Astrocyte of the cerebellum (primary cell): ENCODE data around the gene LNX1.
A peak's percentile ranks its signal among the peaks of the same experiment; 100 is the strongest.

ENCODE experiments used
- DNase-seq: peaks from one replicate; pipeline ENCODE4 v3.0.0-alpha.2; 2011; ENCODE audit warnings: low read depth
- H3K4me3 ChIP-seq: 2 replicates; pipeline ENCODE4 v1.5.1; 2011; ENCODE audit warnings: mild to moderate bottlenecking, low read depth, low read length, moderate library complexity
- in situ Hi-C: cut with HindIII; loops from 2 replicates; pipeline ENCODE4 v1.10.0; 2017; ENCODE audit warnings: low sequenced_read_pairs
- TF ChIP-seq, protein P1 (sequence below): IDR thresholded peaks from 2 replicates; pipeline ENCODE4 v1.5.1; 2012; ENCODE audit warnings: low read length, low read depth, moderate library complexity, mild to moderate bottlenecking; ENCODE audit errors: missing control alignments

LNX1 gene

DNA sequence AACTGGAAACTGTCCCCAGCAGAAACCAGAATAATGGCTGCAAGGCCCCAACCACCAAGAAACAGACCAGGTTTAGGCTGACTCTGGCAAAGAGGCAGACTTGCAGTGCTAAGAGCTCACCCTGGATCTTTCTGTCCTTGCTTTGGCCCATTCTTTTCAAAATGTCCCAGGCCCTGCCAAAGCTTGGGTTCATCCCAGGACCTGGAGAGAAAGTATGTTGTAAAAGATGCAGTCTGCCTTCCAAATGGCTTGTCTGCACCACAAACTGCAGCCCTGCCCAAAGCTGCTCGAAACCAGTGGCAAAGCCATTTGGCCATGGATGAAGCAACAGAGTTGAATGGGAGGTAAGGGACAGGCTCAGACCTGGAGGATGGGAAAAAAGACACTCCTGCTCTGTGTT lies 38.0 kb upstream of the LNX1 start:
- in situ Hi-C loops = no loop called here
- no peak for DNase-seq
- H3K4me3 ChIP-seq = no peak overlapping the region
- TF ChIP-seq, protein P1, sequence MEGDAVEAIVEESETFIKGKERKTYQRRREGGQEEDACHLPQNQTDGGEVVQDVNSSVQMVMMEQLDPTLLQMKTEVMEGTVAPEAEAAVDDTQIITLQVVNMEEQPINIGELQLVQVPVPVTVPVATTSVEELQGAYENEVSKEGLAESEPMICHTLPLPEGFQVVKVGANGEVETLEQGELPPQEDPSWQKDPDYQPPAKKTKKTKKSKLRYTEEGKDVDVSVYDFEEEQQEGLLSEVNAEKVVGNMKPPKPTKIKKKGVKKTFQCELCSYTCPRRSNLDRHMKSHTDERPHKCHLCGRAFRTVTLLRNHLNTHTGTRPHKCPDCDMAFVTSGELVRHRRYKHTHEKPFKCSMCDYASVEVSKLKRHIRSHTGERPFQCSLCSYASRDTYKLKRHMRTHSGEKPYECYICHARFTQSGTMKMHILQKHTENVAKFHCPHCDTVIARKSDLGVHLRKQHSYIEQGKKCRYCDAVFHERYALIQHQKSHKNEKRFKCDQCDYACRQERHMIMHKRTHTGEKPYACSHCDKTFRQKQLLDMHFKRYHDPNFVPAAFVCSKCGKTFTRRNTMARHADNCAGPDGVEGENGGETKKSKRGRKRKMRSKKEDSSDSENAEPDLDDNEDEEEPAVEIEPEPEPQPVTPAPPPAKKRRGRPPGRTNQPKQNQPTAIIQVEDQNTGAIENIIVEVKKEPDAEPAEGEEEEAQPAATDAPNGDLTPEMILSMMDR = no peak

DNA sequence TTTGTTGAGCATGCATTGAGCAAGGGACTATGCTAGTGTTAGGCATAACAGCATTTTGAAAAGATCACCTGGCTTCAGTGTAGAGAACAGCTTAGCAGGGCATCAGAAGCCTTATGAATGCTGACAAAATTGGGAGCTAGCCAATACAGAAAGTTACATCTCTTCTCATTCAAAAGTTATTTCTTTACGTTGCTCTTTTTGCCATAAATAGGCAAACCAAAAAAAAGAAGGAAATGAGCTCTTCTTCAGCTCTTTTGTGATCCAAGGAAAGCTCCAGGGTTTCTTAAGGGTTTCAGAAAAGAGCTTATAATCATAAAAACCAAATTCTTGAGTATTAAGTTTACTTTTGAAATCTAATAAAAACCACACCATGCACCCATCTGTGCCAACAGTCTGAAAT lies 35.2 kb upstream of the LNX1 start:
- DNase-seq = no peak
- TF ChIP-seq, protein P1 = no peak
- no peak overlapping the region for H3K4me3 ChIP-seq
- in situ Hi-C loops = no loop called here

DNA sequence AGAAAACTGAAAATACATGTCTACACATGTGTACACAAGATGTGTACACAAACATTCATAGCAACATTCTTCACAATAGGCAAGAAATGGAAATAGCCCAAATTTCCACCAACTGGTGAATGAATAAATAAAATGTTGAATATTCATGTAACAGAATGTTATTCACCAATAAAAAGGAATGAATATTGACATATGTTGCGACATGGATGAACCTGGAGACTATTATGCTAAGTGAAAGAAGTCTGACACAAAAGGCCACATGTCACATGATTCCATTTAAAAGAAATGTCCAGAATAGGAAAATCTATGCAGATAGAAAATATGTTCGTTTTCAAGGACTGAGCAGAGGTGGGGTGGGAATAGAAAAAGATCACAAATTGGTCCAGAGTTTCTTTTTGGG lies 34.6 kb upstream of the LNX1 start:
- DNase-seq = no peak
- TF ChIP-seq, protein P1 = no peak
- in situ Hi-C loops = no loop called here
- no peak overlapping the region for H3K4me3 ChIP-seq

DNA sequence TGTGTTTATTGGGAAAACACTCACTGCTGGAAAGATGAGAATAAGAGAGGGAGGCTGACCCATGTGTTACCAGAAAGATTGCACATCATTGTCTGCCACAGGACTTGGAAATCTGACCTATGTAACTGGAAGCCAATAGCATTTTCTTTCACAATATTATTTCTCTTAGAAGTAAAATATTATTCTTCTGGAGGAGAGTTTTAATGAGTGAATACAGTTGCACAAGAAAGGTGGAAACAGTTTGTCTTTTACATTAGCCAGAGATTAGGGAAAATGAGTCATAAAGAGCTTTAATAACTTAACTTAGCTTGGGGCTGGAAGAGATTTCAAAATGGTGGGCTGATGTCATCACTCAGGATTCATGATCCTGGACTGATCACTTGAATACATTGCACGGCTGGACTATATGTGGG lies 31.5 kb upstream of the LNX1 start:
- no peak for DNase-seq
- TF ChIP-seq, protein P1 = no peak
- H3K4me3 ChIP-seq = no peak overlapping the region
- in situ Hi-C loops = no loop called here

DNA sequence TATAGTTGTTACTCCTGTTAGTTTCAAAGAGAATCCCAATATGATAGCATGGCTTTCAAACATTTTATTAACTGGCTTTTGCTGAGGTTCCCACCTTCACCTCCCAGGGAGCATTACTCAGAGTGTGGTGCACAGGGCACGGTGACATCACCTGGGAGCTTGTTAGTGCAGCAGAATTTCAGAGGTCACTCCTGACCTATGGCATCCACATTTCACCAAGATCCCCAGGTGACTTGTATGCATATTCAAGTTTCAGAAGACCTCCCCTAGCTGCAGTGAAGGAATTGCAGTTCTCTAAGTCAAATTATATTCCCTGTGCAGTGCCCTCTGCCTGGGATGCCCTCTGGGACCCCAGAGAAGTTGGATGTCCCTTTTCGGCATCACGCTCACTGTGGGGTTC lies 29.7 kb upstream of the LNX1 start:
- no peak for DNase-seq
- H3K4me3 ChIP-seq = no peak overlapping the region
- in situ Hi-C loops = no loop called here
- TF ChIP-seq, protein P1 = peak; percentile 17

DNA sequence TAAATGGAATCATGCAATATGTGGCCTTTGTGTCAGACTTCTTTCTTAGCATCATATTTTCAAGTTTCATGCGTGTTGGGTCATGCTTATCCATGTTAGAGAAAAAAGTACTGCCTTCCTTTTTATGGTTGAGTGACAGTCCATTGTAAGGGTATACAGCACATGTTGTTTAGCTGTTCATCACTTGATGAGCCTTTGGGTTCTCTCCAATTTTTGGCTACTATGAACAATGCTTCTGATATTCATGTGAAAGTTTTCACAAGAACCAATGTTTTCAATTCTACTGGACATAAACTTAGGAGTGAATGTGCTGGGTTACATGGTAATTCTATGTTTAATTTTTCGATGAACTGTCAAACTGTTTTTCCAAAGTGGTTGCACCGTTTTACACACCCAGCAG lies 28.1 kb upstream of the LNX1 start:
- TF ChIP-seq, protein P1 = no peak
- in situ Hi-C loops = no loop called here
- DNase-seq = no peak
- H3K4me3 ChIP-seq = no peak overlapping the region

DNA sequence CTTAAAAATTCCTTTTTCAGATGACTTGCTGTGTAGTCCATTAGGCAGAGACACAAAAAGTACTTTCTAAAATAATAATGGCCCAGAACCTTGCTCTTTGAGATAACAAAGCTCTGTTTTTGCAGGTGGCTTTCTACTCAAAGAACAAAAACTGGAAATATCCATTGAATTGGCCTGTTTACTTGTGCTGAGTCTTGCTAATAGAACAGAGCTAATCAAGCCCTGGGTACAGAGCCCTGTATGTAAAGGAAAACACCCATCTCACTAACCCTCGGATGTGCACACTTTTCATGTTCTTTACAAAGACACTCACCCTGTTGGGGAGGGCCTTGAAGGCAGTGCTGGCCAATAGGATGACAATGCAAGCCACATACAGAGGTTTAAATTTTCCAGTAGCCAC lies 27.0 kb upstream of the LNX1 start:
- TF ChIP-seq, protein P1 = no peak
- DNase-seq = no peak
- in situ Hi-C loops = no loop called here
- H3K4me3 ChIP-seq = no peak overlapping the region
